Activated CD4-positive, alpha-beta T cell treated with anti-CD3 and anti-CD28 coated beads, Interleukin-10, Interleukin-2, amounts not matched to agents 100 ng/mL and 50 ng/mL, durations not matched to agents 16 hours and 8 hours (primary cell): Measurements from ENCODE around the gene INHBC.
A peak's percentile ranks its signal among the peaks of the same experiment; 100 is the strongest.
"Not testable (repeated sequence)": the region's sequence is repeated elsewhere in the genome, so short reads cannot be mapped to it uniquely, and the experiment has no call there.

Source experiments
- DNase-seq: peaks from one replicate; pipeline ENCODE4 v3.0.0-alpha.2; 2020

Gene INHBC

GRCh38 chr12:57488402-57489156 is 54.0 kb downstream of the INHBC start:
- DNase-seq = no peak

- DNase-seq = no peak
These were observed 54.6 kb downstream of the INHBC start for GRCh38 chr12:57489157-57489641.

GRCh38 chr12:57490126-57490525 is 55.5 kb downstream of the INHBC start:
- DNase-seq = no peak

- DNase-seq = peak; percentile 32
These were observed 57.1 kb downstream of the INHBC start for GRCh38 chr12:57491393-57492280.

GRCh38 chr12:57495051-57495701 is 60.6 kb downstream of the INHBC start:
- DNase-seq = not testable (repeated sequence)

GRCh38 chr12:57496822-57497221 is 62.2 kb downstream of the INHBC start:
- peak; percentile 49 for DNase-seq

- no peak for DNase-seq
These were observed 62.9 kb downstream of the INHBC start for GRCh38 chr12:57497223-57498131.

- no peak for DNase-seq
These were observed 63.5 kb downstream of the INHBC start for GRCh38 chr12:57498132-57498502.

GRCh38 chr12:57498571-57498970 is 64.0 kb downstream of the INHBC start:
- DNase-seq = no peak

- no peak for DNase-seq
These were observed 65.6 kb downstream of the INHBC start for GRCh38 chr12:57500213-57500612.
